Measurements from ENCODE around the gene B3GAT2. TPM values are rescaled to one million over a fixed set of nuclear protein-coding genes. Genes with fewer than 3 reads are reported as not detected.

The B3GAT2 gene
- polyA plus RNA-seq, 1 experiment = 0.01 TPM

GRCh38 chr6:70991253-70991652 is 34.4 kb upstream of the B3GAT2 start:
- Histone ChIP-seq H3K27me3 (ENCODE audit: control insufficient read depth, insufficient read depth, low read length) (no peaks in the 10 kb centered on the region; the same call in 1 of the 2 replicates), H3K4me3 (ENCODE audit: low read depth, low read length) (no peak overlapping the region), H3K36me3 (ENCODE audit: control insufficient read depth, insufficient read depth, low read length) (no peaks in the 10 kb centered on the region)
- DNase-seq (ENCODE audit: low read depth) = no peak
- CTCF ChIA-PET = interaction anchor here (0.6 kb wide), 1 partner anchor 639 kb away, joined by 3 read pairs; no protein-coding TSS in a partner anchor
- POLR2A ChIA-PET = no interaction called here
- no peak for TF ChIP-seq CTCF (IDR thresholded peaks at IDR 0.05; ENCODE audit: insufficient read depth, low read depth, low read length)

- Histone ChIP-seq H3K4me3 (ENCODE audit: low read depth, low read length) (no peak overlapping the region), H3K36me3 (ENCODE audit: control insufficient read depth, insufficient read depth, low read length) (no peaks in the 10 kb centered on the region), H3K27me3 (ENCODE audit: control insufficient read depth, insufficient read depth, low read length) (no peaks in the 10 kb centered on the region)
- TF ChIP-seq CTCF (IDR thresholded peaks at IDR 0.05; ENCODE audit: insufficient read depth, low read depth, low read length) = no peak
- ChIA-PET POLR2A (no interaction called here), CTCF (no interaction called here)
- DNase-seq (ENCODE audit: low read depth) = no peak
Observed at GRCh38 chr6:70985156-70985555, 28.3 kb upstream of the B3GAT2 start.

- ChIA-PET CTCF (no interaction called here), POLR2A (no interaction called here)
- Histone ChIP-seq H3K4me3 (ENCODE audit: low read depth, low read length) (no peak overlapping the region), H3K36me3 (ENCODE audit: control insufficient read depth, insufficient read depth, low read length) (no peaks in the 10 kb centered on the region), H3K27me3 (ENCODE audit: control insufficient read depth, insufficient read depth, low read length) (no peaks in the 10 kb centered on the region)
- no peak for DNase-seq (ENCODE audit: low read depth)
- TF ChIP-seq CTCF (IDR thresholded peaks at IDR 0.05; ENCODE audit: insufficient read depth, low read depth, low read length) = no peak
Observed at GRCh38 chr6:70982747-70983146, 25.9 kb upstream of the B3GAT2 start.

DNA sequence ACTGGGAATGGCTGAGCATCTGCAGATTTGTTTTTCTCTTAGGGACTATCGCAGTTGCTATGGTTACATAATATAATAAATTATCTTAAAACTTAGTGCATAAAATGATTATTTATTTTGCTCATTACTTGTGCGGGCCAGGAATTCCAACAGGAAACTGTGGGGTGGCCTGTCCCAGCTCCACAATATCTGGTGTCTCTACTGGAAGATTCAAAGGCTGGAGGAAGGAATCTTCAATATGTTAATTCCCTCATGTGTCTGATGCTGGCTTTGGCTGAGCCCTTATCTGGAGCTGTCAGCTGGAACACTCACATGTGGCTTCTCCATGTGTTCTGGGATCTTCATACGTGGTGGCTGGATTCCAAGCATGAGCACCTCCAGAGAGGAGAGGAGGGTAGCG is 23.9 kb upstream of the B3GAT2 start:
- TF ChIP-seq CTCF (IDR thresholded peaks at IDR 0.05; ENCODE audit: insufficient read depth, low read depth, low read length) = no peak
- Histone ChIP-seq H3K27me3 (ENCODE audit: control insufficient read depth, insufficient read depth, low read length) (no peaks in the 10 kb centered on the region), H3K36me3 (ENCODE audit: control insufficient read depth, insufficient read depth, low read length) (no peaks in the 10 kb centered on the region), H3K4me3 (ENCODE audit: low read depth, low read length) (no peak overlapping the region)
- CTCF ChIA-PET = no interaction called here
- no peak for DNase-seq (ENCODE audit: low read depth)
- POLR2A ChIA-PET = no interaction called here

- CTCF ChIA-PET = interaction anchor here (1.6 kb wide), 1 partner anchor 15 kb away, joined by 4 read pairs; no protein-coding TSS in a partner anchor
- POLR2A ChIA-PET = no interaction called here
- H3K36me3 ChIP-seq (ENCODE audit: control insufficient read depth, insufficient read depth, low read length) = no peaks in the 10 kb centered on the region
- H3K4me3 ChIP-seq (ENCODE audit: low read depth, low read length) = no peak overlapping the region
- no peaks in the 10 kb centered on the region for H3K27me3 ChIP-seq (ENCODE audit: control insufficient read depth, insufficient read depth, low read length)
- TF ChIP-seq CTCF (IDR thresholded peaks at IDR 0.05; ENCODE audit: insufficient read depth, low read depth, low read length) = no peak
- no peak for DNase-seq (ENCODE audit: low read depth)
Observed at GRCh38 chr6:70973604-70974003, 16.7 kb upstream of the B3GAT2 start.
